ENCODE measurements around the gene AFF3.

GRCh38 chr2:100105678-100106054 is 36.7 kb downstream of the AFF3 start:
- TF ChIP-seq CTCF (IDR thresholded peaks at IDR 0.05): no peak
- TF ChIP-seq POLR2AphosphoS5 (IDR thresholded peaks at IDR 0.05): no peak
- TF ChIP-seq EP300 (IDR thresholded peaks at IDR 0.05): no peak
